OCI-LY3 (cell line): ENCODE results near the gene DENND6A.

Experiments used
- CTCF ChIP-seq: fragments of 200-600, 300-600 bp; sonication (generic); IDR thresholded peaks from 2 replicates; pipeline ENCODE4 v1.5.1; 2014; ENCODE audit warnings: antibody characterized with exemption, low read length, low read depth
- EZH2phosphoT487 ChIP-seq: fragments of 200-600 bp; shearing (Covaris generic); IDR thresholded peaks from 2 replicates; pipeline ENCODE4 v1.6.1; 2018; ENCODE audit warnings: antibody characterized with exemption, mixed run types, low read depth

- no peak for TF ChIP-seq CTCF
- TF ChIP-seq EZH2phosphoT487: no peak
Measured at GRCh38 chr3:57594576-57594975, 98.3 kb downstream of the DENND6A start.
